Measurements from ENCODE around the gene KIR3DL2.
"Not testable (repeated sequence)": the region's sequence is repeated elsewhere in the genome, so short reads cannot be mapped to it uniquely, and the experiment has no call there.

DNA sequence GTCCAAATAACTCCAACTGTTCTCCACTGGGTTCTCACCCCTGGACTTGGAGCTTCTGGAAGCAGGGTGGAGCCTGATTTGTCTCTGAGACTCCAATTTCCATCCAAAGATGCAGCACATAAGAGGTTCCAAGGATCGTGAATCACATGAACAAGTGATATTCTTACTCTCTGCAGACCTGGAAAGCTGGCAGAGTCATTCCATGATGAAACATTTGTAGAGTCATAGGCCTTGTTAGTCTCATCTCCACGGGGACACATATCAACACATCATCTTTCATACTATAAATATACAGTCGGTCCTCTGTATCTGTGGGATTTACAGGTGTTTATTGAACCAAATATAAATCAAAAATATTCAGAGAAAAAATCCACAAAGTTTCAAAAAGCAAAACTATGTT is 35.7 kb upstream of the KIR3DL2 start:
- TF ChIP-seq, protein P1, sequence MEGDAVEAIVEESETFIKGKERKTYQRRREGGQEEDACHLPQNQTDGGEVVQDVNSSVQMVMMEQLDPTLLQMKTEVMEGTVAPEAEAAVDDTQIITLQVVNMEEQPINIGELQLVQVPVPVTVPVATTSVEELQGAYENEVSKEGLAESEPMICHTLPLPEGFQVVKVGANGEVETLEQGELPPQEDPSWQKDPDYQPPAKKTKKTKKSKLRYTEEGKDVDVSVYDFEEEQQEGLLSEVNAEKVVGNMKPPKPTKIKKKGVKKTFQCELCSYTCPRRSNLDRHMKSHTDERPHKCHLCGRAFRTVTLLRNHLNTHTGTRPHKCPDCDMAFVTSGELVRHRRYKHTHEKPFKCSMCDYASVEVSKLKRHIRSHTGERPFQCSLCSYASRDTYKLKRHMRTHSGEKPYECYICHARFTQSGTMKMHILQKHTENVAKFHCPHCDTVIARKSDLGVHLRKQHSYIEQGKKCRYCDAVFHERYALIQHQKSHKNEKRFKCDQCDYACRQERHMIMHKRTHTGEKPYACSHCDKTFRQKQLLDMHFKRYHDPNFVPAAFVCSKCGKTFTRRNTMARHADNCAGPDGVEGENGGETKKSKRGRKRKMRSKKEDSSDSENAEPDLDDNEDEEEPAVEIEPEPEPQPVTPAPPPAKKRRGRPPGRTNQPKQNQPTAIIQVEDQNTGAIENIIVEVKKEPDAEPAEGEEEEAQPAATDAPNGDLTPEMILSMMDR (conservative IDR thresholded peaks at IDR 0.05; ENCODE audit: low read depth, low read length), result not testable (repeated sequence)
- TF ChIP-seq EZH2 (IDR thresholded peaks at IDR 0.05; ENCODE audit: borderline replicate concordance, low read depth, low read length, poor library complexity, severe bottlenecking), result not testable (repeated sequence)

All from A673 (cell line).